Measurements from ENCODE around the gene F10.

The F10 gene

DNA sequence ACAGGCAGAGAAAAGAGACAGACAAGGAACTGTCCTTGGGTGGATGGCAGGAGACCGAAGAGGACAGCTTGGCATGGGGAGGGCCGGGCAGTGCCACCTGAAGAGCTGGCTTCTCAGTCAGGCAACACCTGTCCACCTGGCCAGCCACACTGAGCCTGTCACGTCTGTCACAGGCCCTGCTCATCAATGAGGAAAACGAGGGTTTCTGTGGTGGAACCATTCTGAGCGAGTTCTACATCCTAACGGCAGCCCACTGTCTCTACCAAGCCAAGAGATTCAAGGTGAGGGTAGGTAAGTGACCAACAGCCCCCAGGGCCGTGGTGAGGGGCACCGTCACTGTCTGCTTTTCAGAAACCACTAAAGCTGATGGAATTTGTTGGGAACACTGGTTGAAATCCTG lies 24.6 kb downstream of the F10 start (continued):
- TF ChIP-seq, protein P1, sequence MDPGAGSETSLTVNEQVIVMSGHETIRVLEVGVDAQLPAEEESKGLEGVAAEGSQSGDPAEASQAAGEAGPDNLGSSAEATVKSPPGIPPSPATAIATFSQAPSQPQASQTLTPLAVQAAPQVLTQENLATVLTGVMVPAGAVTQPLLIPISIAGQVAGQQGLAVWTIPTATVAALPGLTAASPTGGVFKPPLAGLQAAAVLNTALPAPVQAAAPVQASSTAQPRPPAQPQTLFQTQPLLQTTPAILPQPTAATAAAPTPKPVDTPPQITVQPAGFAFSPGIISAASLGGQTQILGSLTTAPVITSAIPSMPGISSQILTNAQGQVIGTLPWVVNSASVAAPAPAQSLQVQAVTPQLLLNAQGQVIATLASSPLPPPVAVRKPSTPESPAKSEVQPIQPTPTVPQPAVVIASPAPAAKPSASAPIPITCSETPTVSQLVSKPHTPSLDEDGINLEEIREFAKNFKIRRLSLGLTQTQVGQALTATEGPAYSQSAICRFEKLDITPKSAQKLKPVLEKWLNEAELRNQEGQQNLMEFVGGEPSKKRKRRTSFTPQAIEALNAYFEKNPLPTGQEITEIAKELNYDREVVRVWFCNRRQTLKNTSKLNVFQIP (CRISPR knock-in tag; IDR thresholded peaks at IDR 0.05; ENCODE audit: borderline replicate concordance, low read depth): no peak
- no peak for TF ChIP-seq ZNF70 (CRISPR knock-in tag; IDR thresholded peaks at IDR 0.05)

GRCh38 chr13:113148407-113148806 lies 25.8 kb downstream of the F10 start:
- TF ChIP-seq BACH2 (CRISPR knock-in tag; IDR thresholded peaks at IDR 0.05; ENCODE audit: borderline replicate concordance) (no peak), ZFP30 (CRISPR knock-in tag; IDR thresholded peaks at IDR 0.05) (no peak), OSR1 (CRISPR knock-in tag; IDR thresholded peaks at IDR 0.05) (no peak), ARNTL (CRISPR knock-in tag; IDR thresholded peaks at IDR 0.05; ENCODE audit: borderline replicate concordance, low read depth) (no peak), TSHZ2 (CRISPR knock-in tag; IDR thresholded peaks at IDR 0.05) (no peak), CSDC2 (CRISPR knock-in tag; IDR thresholded peaks at IDR 0.05) (no peak), CSRNP3 (CRISPR knock-in tag; IDR thresholded peaks at IDR 0.05) (no peak), ZNF8 (CRISPR knock-in tag; IDR thresholded peaks at IDR 0.05) (no peak), TOX (CRISPR knock-in tag; IDR thresholded peaks at IDR 0.05; ENCODE audit: borderline replicate concordance) (no peak), ZNF70 (CRISPR knock-in tag; IDR thresholded peaks at IDR 0.05) (no peak), ESRRG (CRISPR knock-in tag; IDR thresholded peaks at IDR 0.05) (no peak)
- ATAC-seq: no peak

GRCh38 chr13:113148940-113149503 lies 26.4 kb downstream of the F10 start:
- no peak for ATAC-seq
- TF ChIP-seq TSHZ2 (CRISPR knock-in tag; IDR thresholded peaks at IDR 0.05) (no peak), ZNF70 (CRISPR knock-in tag; IDR thresholded peaks at IDR 0.05) (no peak), TOX (CRISPR knock-in tag; IDR thresholded peaks at IDR 0.05; ENCODE audit: borderline replicate concordance) (no peak), BACH2 (CRISPR knock-in tag; IDR thresholded peaks at IDR 0.05; ENCODE audit: borderline replicate concordance) (no peak), PATZ1 (CRISPR knock-in tag; IDR thresholded peaks at IDR 0.05; ENCODE audit: borderline replicate concordance) (no peak), ESRRG (CRISPR knock-in tag; IDR thresholded peaks at IDR 0.05) (no peak), CSRNP3 (CRISPR knock-in tag; IDR thresholded peaks at IDR 0.05) (no peak)
- TF ChIP-seq, protein P2, sequence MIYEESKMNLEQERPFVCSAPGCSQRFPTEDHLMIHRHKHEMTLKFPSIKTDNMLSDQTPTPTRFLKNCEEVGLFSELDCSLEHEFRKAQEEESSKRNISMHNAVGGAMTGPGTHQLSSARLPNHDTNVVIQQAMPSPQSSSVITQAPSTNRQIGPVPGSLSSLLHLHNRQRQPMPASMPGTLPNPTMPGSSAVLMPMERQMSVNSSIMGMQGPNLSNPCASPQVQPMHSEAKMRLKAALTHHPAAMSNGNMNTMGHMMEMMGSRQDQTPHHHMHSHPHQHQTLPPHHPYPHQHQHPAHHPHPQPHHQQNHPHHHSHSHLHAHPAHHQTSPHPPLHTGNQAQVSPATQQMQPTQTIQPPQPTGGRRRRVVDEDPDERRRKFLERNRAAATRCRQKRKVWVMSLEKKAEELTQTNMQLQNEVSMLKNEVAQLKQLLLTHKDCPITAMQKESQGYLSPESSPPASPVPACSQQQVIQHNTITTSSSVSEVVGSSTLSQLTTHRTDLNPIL (CRISPR knock-in tag; IDR thresholded peaks at IDR 0.05; ENCODE audit: low read depth): no peak

Data from SK-N-SH treated with all-trans-retinoic acid at 6 μM for 48 hours (cell line).